ENCODE measurements around the gene MAMDC2. TPM values are rescaled to one million over a fixed set of nuclear protein-coding genes. Genes with fewer than 3 reads are reported as not detected.

MAMDC2 gene
- total RNA-seq, 1 donor from 2014 or later, result 4.0 TPM

DNA sequence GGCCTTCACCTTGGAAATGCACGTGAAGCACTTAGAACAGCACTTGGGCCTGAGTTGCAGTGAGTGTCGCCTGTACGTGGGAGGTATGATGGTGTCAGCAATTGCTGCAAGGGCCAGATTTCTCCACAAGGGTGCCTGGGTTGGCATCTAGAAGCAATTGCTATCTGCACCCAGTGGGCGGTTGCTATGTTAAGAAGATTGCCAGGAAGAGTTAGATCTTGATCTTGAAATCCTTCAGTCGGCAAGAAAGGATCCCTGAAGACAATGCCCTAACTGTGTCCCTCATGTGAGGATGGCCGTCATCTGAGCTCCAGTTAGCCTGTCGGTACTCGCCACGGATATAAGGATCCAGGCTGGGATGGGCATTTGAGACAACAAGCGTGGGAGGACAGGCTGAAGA lies 62.9 kb downstream of the MAMDC2 start:
- Mint-ChIP-seq H3K36me3 (no peaks in the 10 kb centered on the region), H3K27ac (no peak overlapping the region), H3K27me3 (peaks cover 11% of the 10 kb centered on the region), H3K4me3 (no peak overlapping the region), H3K4me1 (ENCODE audit: unreplicated experiment) (peaks cover 7% of the 10 kb centered on the region), H3K9me3 (no peaks in the 10 kb centered on the region)
- DNase-seq (ENCODE audit: extremely low spot score, unreplicated experiment), result no peak
- TF ChIP-seq, protein P1, sequence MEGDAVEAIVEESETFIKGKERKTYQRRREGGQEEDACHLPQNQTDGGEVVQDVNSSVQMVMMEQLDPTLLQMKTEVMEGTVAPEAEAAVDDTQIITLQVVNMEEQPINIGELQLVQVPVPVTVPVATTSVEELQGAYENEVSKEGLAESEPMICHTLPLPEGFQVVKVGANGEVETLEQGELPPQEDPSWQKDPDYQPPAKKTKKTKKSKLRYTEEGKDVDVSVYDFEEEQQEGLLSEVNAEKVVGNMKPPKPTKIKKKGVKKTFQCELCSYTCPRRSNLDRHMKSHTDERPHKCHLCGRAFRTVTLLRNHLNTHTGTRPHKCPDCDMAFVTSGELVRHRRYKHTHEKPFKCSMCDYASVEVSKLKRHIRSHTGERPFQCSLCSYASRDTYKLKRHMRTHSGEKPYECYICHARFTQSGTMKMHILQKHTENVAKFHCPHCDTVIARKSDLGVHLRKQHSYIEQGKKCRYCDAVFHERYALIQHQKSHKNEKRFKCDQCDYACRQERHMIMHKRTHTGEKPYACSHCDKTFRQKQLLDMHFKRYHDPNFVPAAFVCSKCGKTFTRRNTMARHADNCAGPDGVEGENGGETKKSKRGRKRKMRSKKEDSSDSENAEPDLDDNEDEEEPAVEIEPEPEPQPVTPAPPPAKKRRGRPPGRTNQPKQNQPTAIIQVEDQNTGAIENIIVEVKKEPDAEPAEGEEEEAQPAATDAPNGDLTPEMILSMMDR (conservative IDR thresholded peaks at IDR 0.05), result no peak

GRCh38 chr9:70107558-70107957 lies 63.9 kb downstream of the MAMDC2 start:
- TF ChIP-seq, protein P1 (conservative IDR thresholded peaks at IDR 0.05), result no peak
- Mint-ChIP-seq H3K36me3 (no peaks in the 10 kb centered on the region), H3K4me3 (no peak overlapping the region), H3K4me1 (ENCODE audit: unreplicated experiment) (peaks cover 7% of the 10 kb centered on the region), H3K9me3 (no peaks in the 10 kb centered on the region), H3K27ac (no peak overlapping the region), H3K27me3 (peaks cover 11% of the 10 kb centered on the region)
- DNase-seq (ENCODE audit: extremely low spot score, unreplicated experiment), result no peak

DNA sequence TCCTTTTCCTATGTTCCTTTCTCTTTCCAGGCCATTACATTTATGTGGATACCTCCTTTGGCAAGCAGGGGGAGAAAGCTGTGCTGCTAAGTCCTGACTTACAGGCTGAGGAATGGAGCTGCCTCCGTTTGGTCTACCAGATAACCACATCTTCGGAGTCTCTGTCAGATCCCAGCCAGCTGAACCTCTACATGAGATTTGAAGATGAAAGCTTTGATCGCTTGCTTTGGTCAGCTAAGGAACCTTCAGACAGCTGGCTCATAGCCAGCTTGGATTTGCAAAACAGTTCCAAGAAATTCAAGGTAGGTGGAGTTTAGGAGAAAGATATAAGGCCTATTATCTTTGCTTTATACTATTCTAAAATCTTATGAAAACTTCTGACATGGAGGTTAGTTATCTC lies 64.5 kb downstream of the MAMDC2 start:
- no peak overlapping the region for H3K4me3 Mint-ChIP-seq
- H3K9me3 Mint-ChIP-seq, result no peaks in the 10 kb centered on the region
- TF ChIP-seq, protein P1 (conservative IDR thresholded peaks at IDR 0.05), result no peak
- peaks cover 7% of the 10 kb centered on the region for H3K4me1 Mint-ChIP-seq (ENCODE audit: unreplicated experiment)
- H3K27ac Mint-ChIP-seq, result no peak overlapping the region
- H3K36me3 Mint-ChIP-seq, result no peaks in the 10 kb centered on the region
- no peak for DNase-seq (ENCODE audit: extremely low spot score, unreplicated experiment)
- H3K27me3 Mint-ChIP-seq, result peaks cover 11% of the 10 kb centered on the region

DNA sequence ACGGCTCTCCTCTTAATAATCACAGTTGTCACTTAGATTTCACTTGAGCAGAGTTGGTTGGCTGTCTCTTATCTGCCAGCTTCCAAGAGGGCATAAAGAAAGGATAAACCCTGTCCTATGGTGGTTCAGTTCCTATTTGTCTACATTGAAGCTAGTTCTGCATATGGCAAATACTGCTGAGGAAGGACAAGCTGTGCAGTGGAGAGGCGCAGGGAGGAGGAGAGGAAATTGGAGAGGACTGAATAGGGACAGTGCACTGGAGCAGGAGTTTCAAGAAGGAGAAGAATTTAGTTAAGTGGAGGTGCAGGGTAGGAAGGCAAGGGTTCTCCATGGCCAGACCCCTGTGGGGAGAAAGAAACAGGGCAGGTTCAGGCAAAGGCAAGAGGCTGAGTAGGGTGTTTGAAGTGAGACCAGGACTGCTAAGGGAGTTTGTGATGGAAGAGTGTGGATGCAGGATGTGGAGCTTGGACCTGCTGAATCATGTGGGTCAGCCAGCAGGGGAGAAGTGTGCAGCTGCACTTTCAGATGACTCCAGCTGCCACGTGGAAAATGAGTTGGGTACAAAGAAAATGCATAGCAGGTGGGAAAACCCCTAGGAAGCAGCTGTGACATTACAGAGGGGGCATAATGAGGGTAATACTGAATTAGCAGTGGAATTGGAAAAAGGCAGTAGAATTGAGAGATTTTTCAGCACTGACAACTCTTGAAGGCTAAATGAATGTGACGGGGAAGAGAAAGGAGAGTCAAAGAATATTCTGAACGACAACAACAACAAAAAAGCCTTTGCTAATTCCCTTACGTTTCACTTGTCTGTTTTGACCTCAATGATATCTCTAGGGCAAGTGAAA lies 66.8 kb downstream of the MAMDC2 start:
- Mint-ChIP-seq H3K27me3 (peaks cover 11% of the 10 kb centered on the region), H3K4me3 (no peak overlapping the region), H3K36me3 (no peaks in the 10 kb centered on the region), H3K27ac (no peak overlapping the region), H3K9me3 (no peaks in the 10 kb centered on the region), H3K4me1 (ENCODE audit: unreplicated experiment) (peaks cover 7% of the 10 kb centered on the region)
- TF ChIP-seq, protein P1 (conservative IDR thresholded peaks at IDR 0.05), result no peak
- DNase-seq (ENCODE audit: extremely low spot score, unreplicated experiment), result no peak

DNA sequence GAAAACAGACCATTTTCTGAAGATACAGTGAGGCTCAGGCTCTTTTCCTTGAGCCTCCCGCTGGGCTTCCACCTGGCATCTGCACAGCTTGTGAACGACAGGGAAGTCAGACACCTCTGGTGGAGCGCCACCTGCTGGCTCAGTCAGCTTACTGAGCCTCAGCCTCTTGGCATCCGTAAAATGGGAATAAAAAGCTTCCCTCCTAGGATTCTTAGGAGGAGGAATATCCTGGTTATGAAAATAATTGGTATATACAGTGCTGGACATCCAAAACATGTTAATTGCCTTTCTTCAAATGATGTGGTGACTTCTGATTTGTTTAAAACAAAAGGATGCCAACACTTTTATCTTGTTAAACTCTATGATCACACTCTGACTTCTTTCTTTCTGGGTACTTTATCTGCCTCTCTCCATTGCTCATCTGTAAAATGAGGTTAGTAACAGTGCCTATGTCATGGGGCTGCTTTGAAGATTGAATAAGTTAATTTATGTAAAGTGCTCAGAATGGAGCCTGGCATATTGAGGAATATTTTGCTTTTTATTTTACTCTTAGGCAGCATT lies 67.5 kb downstream of the MAMDC2 start:
- Mint-ChIP-seq H3K36me3 (no peaks in the 10 kb centered on the region), H3K4me1 (ENCODE audit: unreplicated experiment) (peaks cover 7% of the 10 kb centered on the region), H3K4me3 (no peak overlapping the region), H3K9me3 (no peaks in the 10 kb centered on the region), H3K27ac (no peak overlapping the region), H3K27me3 (peaks cover 11% of the 10 kb centered on the region)
- DNase-seq (ENCODE audit: extremely low spot score, unreplicated experiment), result no peak
- TF ChIP-seq, protein P1 (conservative IDR thresholded peaks at IDR 0.05), result peak; percentile 89
